ENCODE results near the gene TTC9.
A peak's percentile ranks its signal among the peaks of the same experiment; 100 is the strongest.

Gene TTC9

DNA sequence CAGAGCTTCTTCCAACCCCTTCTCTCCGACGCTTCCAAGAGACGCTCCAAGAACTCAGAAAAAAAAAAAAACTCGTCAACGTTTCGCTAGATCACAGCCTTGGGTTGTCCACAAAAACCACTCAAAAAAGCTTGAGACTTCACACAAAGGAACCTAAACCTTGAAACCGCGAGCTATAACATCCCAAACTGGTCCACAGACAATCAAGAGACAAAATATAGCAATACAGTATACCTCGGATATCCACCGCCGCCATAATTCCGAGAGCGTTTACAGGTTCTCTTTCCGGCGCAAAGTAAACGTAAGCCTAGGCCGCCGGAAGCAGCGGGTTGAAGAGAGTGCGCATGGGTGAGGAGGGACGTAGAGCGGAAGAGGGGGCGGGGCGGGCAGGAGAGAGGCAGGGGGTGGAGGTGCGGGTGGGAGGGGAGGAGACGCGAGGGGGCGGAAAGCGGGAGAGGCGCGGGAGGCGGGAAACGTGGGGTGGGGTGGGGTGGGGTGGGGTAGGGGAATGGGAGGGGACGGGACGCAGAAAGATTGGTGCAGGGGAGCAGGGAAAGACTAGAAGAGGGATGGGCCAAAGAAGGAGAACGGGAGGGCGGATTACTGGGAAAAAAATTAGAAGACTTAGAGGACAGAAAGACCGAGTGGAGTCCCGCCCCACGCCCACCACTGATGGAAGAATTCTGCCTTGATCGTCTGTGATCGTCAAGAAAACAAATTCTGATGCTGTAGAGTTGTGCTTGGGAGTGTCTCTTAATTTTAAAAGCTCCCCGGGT, 41.1 kb upstream of the TTC9 start, which contains the start of gene MED6:
MED6 (minus strand) TSS at position 274 of the 776 bp plus-strand sequence; CDS start at position 256, 18 bp downstream.
- peak within 1 kb of the TSS; percentile 75 for H3K27ac ChIP-seq

DNA sequence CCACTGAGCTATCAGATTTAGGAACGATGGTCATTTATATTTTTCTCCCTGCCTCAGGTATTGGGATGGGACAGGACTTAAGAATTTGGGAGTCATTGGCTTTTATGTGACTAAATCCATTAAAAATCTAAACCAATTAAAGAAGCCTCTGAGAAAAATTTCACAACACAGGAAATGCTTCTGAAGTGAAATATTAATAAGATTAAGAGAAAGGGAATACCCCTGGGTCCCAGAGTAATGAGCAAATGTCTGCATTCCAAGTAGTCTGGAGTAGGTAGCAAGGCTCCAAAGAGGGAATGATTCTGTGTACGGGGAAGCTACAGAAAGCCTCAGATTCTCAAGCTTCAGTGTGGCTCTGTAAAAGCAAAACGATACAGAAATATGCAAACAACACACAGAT, 40.6 kb upstream of the TTC9 start:
- TF ChIP-seq, protein P1, sequence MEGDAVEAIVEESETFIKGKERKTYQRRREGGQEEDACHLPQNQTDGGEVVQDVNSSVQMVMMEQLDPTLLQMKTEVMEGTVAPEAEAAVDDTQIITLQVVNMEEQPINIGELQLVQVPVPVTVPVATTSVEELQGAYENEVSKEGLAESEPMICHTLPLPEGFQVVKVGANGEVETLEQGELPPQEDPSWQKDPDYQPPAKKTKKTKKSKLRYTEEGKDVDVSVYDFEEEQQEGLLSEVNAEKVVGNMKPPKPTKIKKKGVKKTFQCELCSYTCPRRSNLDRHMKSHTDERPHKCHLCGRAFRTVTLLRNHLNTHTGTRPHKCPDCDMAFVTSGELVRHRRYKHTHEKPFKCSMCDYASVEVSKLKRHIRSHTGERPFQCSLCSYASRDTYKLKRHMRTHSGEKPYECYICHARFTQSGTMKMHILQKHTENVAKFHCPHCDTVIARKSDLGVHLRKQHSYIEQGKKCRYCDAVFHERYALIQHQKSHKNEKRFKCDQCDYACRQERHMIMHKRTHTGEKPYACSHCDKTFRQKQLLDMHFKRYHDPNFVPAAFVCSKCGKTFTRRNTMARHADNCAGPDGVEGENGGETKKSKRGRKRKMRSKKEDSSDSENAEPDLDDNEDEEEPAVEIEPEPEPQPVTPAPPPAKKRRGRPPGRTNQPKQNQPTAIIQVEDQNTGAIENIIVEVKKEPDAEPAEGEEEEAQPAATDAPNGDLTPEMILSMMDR (IDR thresholded peaks at IDR 0.05; ENCODE audit: low read depth, low read length) = no peak
- DNase-seq = no peak

More for the DNA sequence above, 41.1 kb upstream of the TTC9 start, which contains the start of gene MED6:
- TF ChIP-seq, protein P1 (IDR thresholded peaks at IDR 0.05; ENCODE audit: low read depth, low read length) = no peak
- Histone ChIP-seq H3K4me3 (ENCODE audit: low read depth, low read length) (peak within 1 kb of the TSS; percentile 87), H3K9me3 (ENCODE audit: severe bottlenecking) (no peaks in the 10 kb centered on the region), H3K36me3 (peaks cover 21% of the 10 kb centered on the region), H3K27me3 (ENCODE audit: insufficient read depth, low read depth, severe bottlenecking) (no peaks in the 10 kb centered on the region)
- DNase-seq = peak; percentile 97

DNA sequence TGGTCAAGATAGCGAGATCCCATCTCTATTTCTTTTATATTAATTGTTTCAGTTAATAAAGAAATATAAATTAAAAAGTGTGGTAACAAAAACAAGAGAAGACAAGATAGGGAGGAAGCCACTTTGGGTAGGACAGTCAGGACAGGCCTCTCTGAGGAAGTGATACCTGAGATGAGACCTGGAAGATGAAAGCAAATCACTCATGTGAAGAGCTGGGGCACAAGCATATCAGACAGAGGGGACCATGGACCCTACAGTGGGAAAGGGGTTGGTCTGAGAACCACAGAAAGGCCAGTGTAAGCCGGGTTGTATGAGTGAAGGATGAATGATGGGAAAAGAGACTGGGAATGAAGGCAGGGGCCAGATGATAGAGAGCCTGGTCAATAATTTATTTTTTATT, 39.5 kb upstream of the TTC9 start:
- no peak for DNase-seq
- Histone ChIP-seq H3K36me3 (peaks cover 7% of the 10 kb centered on the region; the same call in 1 of the 2 replicates), H3K4me3 (ENCODE audit: low read depth, low read length) (no peak overlapping the region), H3K27ac (no peak overlapping the region), H3K9me3 (ENCODE audit: severe bottlenecking) (no peaks in the 10 kb centered on the region), H3K27me3 (ENCODE audit: insufficient read depth, low read depth, severe bottlenecking) (no peaks in the 10 kb centered on the region)
- TF ChIP-seq, protein P1 (IDR thresholded peaks at IDR 0.05; ENCODE audit: low read depth, low read length) = no peak

More for the DNA sequence above, 40.6 kb upstream of the TTC9 start:
- H3K9me3 ChIP-seq (ENCODE audit: severe bottlenecking) = no peaks in the 10 kb centered on the region
- peaks cover 16% of the 10 kb centered on the region for H3K36me3 ChIP-seq
- H3K27ac ChIP-seq = peak overlapping the region; percentile 70
- peak overlapping the region; percentile 49 for H3K4me3 ChIP-seq (ENCODE audit: low read depth, low read length)
- H3K27me3 ChIP-seq (ENCODE audit: insufficient read depth, low read depth, severe bottlenecking) = no peaks in the 10 kb centered on the region

DNA sequence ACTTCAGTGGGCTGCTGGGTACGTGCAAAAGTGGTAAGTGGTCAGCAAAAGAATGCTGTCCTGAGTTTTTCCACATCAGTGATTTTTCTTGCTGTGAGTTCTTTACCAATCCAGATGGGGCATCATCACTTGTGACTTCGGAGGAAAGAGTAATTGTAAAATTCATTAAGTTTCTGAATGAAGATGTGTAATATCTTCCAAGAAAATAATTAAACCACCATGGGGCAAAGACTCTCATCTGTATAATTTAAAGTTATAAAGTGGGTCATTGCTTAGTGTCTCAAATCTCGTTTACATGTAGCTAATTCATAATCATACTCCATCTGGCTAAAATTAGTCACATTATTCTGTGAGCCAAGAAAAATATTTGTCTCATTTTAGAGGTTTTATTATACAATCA, 30.5 kb upstream of the TTC9 start:
- no peak for DNase-seq
- H3K27ac ChIP-seq = no peak overlapping the region
- TF ChIP-seq, protein P1 (IDR thresholded peaks at IDR 0.05; ENCODE audit: low read depth, low read length) = no peak
- H3K27me3 ChIP-seq (ENCODE audit: insufficient read depth, low read depth, severe bottlenecking) = no peaks in the 10 kb centered on the region
- H3K9me3 ChIP-seq (ENCODE audit: severe bottlenecking) = no peaks in the 10 kb centered on the region
- H3K4me3 ChIP-seq (ENCODE audit: low read depth, low read length) = no peak overlapping the region
- no peaks in the 10 kb centered on the region for H3K36me3 ChIP-seq

DNA sequence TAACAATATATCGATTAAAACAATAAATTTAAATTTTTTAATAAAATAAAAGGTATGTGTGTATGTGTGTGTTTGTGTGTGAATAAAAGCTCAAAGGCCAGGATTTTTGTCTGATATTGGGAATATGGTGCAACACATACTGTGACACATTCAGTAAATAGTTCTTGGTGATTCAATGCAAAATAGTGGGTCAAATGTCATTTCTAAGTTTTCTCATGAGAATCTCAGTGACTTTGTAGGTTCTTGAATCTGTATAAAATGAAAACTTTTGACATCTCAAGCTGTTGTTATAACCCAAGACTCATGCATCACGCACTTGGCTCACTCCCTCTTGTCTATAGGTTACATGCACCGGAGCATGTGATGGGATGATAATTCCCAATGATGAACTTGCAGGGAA, 25.1 kb upstream of the TTC9 start:
- Histone ChIP-seq H3K9me3 (ENCODE audit: severe bottlenecking) (no peaks in the 10 kb centered on the region), H3K4me3 (ENCODE audit: low read depth, low read length) (no peak overlapping the region), H3K36me3 (no peaks in the 10 kb centered on the region), H3K27ac (no peak overlapping the region), H3K27me3 (ENCODE audit: insufficient read depth, low read depth, severe bottlenecking) (no peaks in the 10 kb centered on the region)
- TF ChIP-seq, protein P1 (IDR thresholded peaks at IDR 0.05; ENCODE audit: low read depth, low read length) = no peak
- no peak for DNase-seq
